ENCODE measurements around the gene RNASEL. TPM values are rescaled to one million over a fixed set of nuclear protein-coding genes. Genes with fewer than 3 reads are reported as not detected.

Gene RNASEL
- total and polyA plus RNA-seq, 9 of the 15 experiments (the other 6 are each of a cell fraction or from before 2014, with no cell fraction given), result 4.3 to 11.1 (median 7.2) TPM

DNA sequence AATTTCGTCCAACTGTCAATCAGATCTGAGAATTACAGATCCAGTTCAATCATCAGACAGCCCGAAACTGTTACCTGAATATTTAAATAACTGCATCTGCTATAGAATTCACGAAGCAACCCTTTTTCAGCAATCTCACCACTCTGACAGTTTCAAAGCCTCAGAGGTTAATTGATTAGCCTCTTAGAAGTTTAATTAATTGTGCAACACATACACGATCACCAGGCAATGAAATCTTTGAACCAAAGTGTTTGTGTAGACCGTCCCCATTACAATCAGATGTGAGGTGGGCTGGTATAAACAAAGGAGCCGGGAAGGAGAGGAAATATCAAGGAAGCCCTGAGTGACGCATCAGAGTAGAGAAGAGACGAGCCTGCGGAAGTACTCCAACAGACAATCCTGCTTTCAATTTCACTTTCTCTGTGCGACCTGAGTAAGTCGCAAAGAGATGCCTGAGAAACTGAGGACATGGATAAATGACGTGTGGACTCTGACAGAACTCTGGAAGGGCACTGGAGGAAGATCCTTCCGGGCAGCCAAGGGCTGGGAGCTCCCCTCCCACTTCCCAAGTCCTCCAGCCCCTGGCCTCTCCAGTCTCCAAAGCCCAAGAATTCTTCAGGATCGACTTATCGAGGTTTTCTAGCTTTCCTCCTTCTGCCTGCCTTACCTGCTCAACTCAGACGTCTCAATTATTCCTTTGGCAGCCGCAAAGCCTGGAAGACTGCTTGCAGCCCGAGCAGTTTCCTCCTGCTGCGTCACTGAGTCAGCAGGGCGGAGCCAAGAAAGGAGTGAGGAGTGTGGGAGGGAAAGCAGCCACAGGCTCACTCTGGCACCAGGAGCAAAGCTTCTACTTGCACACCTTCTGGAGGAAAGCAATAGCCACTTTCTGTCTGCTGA is at the start of gene RNASEL (continued):
- TF ChIP-seq CREB1 (IDR thresholded peaks at IDR 0.05) (no peak), CREB1 (CRISPR knock-in tag; IDR thresholded peaks at IDR 0.05) (peak; percentile 44), FIP1L1 (IDR thresholded peaks at IDR 0.05; ENCODE audit: low read depth, low read length, poor library complexity, severe bottlenecking) (no peak), PRDM10 (IDR thresholded peaks at IDR 0.05; ENCODE audit: partially characterized antibody) (no peak), ZNF445 (CRISPR knock-in tag; IDR thresholded peaks at IDR 0.05; ENCODE audit: low read depth) (no peak), KAT2B (IDR thresholded peaks at IDR 0.05; ENCODE audit: low read depth, low read length) (no peak), TGIF2 (CRISPR knock-in tag; IDR thresholded peaks at IDR 0.05) (no peak), ZNF316 (IDR thresholded peaks at IDR 0.05) (peak; percentile 59), NCOA1 (IDR thresholded peaks at IDR 0.05; ENCODE audit: low read depth) (0 out of 2 replicates have a peak, but pooled peaks have one; percentile 66), SMC3 (conservative IDR thresholded peaks at IDR 0.05; ENCODE audit: insufficient read depth, low read depth, low read length) (no peak), WHSC1 (IDR thresholded peaks at IDR 0.05; ENCODE audit: low read length) (no peak), YY1 (IDR thresholded peaks at IDR 0.05; ENCODE audit: borderline replicate concordance in 1 of 3, control insufficient read depth in 1 of 3, extremely low read depth in 1 of 3, insufficient read depth in 3 of 3, insufficient read length in 1 of 3, insufficient replicate concordance in 2 of 3, low read depth in 1 of 3, low read length in 2 of 3) (no peak)
- TF ChIP-seq, protein P1, sequence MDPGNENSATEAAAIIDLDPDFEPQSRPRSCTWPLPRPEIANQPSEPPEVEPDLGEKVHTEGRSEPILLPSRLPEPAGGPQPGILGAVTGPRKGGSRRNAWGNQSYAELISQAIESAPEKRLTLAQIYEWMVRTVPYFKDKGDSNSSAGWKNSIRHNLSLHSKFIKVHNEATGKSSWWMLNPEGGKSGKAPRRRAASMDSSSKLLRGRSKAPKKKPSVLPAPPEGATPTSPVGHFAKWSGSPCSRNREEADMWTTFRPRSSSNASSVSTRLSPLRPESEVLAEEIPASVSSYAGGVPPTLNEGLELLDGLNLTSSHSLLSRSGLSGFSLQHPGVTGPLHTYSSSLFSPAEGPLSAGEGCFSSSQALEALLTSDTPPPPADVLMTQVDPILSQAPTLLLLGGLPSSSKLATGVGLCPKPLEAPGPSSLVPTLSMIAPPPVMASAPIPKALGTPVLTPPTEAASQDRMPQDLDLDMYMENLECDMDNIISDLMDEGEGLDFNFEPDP (CRISPR knock-in tag; IDR thresholded peaks at IDR 0.05), result no peak
- TF ChIP-seq, protein P2, sequence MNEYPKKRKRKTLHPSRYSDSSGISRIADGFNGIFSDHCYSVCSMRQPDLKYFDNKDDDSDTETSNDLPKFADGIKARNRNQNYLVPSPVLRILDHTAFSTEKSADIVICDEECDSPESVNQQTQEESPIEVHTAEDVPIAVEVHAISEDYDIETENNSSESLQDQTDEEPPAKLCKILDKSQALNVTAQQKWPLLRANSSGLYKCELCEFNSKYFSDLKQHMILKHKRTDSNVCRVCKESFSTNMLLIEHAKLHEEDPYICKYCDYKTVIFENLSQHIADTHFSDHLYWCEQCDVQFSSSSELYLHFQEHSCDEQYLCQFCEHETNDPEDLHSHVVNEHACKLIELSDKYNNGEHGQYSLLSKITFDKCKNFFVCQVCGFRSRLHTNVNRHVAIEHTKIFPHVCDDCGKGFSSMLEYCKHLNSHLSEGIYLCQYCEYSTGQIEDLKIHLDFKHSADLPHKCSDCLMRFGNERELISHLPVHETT (CRISPR knock-in tag; conservative IDR thresholded peaks at IDR 0.05 in 1 of 2, IDR thresholded peaks at IDR 0.05 in 1 of 2), result 0 out of 4 replicates have a peak, but pooled peaks of 1 of the 2 experiments have one; percentile 36

Data from K562 (cell line).